ENCODE measurements around the gene FAM169A.
"Not testable (repeated sequence)": the region's sequence is repeated elsewhere in the genome, so short reads cannot be mapped to it uniquely, and the experiment has no call there.

FAM169A gene

GRCh38 chr5:74864823-74865222 is 1.4 kb downstream of the FAM169A start:
- no peak overlapping the region for H3K4me3 ChIP-seq (ENCODE audit: control insufficient read depth, low read depth, low read length)
- TF ChIP-seq, protein P1, sequence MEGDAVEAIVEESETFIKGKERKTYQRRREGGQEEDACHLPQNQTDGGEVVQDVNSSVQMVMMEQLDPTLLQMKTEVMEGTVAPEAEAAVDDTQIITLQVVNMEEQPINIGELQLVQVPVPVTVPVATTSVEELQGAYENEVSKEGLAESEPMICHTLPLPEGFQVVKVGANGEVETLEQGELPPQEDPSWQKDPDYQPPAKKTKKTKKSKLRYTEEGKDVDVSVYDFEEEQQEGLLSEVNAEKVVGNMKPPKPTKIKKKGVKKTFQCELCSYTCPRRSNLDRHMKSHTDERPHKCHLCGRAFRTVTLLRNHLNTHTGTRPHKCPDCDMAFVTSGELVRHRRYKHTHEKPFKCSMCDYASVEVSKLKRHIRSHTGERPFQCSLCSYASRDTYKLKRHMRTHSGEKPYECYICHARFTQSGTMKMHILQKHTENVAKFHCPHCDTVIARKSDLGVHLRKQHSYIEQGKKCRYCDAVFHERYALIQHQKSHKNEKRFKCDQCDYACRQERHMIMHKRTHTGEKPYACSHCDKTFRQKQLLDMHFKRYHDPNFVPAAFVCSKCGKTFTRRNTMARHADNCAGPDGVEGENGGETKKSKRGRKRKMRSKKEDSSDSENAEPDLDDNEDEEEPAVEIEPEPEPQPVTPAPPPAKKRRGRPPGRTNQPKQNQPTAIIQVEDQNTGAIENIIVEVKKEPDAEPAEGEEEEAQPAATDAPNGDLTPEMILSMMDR (IDR thresholded peaks at IDR 0.05; ENCODE audit: control insufficient read depth, insufficient read depth, low read depth, low read length, missing control alignments): no peak
- no peak for DNase-seq (ENCODE audit: low read depth)

DNA sequence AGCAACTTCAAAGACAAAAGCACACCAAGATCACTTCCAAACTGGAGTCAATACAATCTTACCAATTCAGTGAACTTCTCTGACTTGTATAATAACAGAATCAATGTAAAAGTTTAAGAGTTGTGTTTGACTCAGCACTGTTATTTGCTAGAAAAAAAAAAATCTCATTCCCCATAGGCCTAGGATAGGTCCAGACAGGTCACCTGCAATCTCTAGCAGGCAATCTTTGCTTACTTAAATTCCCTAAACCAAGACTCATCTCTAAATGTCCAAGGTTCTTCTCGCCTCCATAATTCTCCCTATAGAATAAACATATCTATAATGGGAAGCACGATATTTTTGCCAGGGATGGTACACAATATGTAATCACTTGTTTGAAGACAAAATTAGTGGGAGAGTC is 2.5 kb downstream of the FAM169A start:
- H3K4me3 ChIP-seq (ENCODE audit: control insufficient read depth, low read depth, low read length): no peak overlapping the region
- TF ChIP-seq, protein P1 (IDR thresholded peaks at IDR 0.05; ENCODE audit: control insufficient read depth, insufficient read depth, low read depth, low read length, missing control alignments): no peak
- DNase-seq (ENCODE audit: low read depth): no peak

GRCh38 chr5:74862221-74862620 is 4.0 kb downstream of the FAM169A start:
- no peak overlapping the region for H3K4me3 ChIP-seq (ENCODE audit: control insufficient read depth, low read depth, low read length)
- TF ChIP-seq, protein P1 (IDR thresholded peaks at IDR 0.05; ENCODE audit: control insufficient read depth, insufficient read depth, low read depth, low read length, missing control alignments): no peak
- no peak for DNase-seq (ENCODE audit: low read depth)

- not testable (repeated sequence) for DNase-seq (ENCODE audit: low read depth); H3K4me3 ChIP-seq (ENCODE audit: control insufficient read depth, low read depth, low read length)
Measured at GRCh38 chr5:74856975-74857374, 9.2 kb downstream of the FAM169A start.

DNA sequence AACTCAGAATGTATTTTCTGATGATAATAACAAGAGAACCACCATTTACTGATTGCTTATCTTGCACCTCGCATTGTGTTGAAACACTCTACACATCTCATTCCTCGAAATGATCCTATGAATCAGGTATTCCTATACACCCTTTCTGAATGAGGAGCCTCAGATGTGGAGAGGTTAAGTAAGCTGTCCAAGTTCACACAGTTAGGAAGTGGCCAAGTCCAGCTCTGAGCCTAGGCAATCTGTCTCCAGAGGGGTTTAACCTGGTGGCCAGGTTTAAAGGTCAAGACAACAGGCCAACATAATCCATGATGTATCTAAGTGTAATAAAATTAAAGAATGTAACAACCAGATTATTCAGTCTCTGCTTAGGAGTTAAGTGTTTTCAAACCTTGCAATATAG is 12.9 kb downstream of the FAM169A start:
- TF ChIP-seq, protein P1 (IDR thresholded peaks at IDR 0.05; ENCODE audit: control insufficient read depth, insufficient read depth, low read depth, low read length, missing control alignments): no peak
- no peak for DNase-seq (ENCODE audit: low read depth)
- no peak overlapping the region for H3K4me3 ChIP-seq (ENCODE audit: control insufficient read depth, low read depth, low read length)

- TF ChIP-seq, protein P1 (IDR thresholded peaks at IDR 0.05; ENCODE audit: control insufficient read depth, insufficient read depth, low read depth, low read length, missing control alignments): no peak
- peak; percentile 18 for DNase-seq (ENCODE audit: low read depth)
- no peak overlapping the region for H3K4me3 ChIP-seq (ENCODE audit: control insufficient read depth, low read depth, low read length)
Measured at GRCh38 chr5:74851684-74852353, 14.4 kb downstream of the FAM169A start.

- TF ChIP-seq, protein P1 (IDR thresholded peaks at IDR 0.05; ENCODE audit: control insufficient read depth, insufficient read depth, low read depth, low read length, missing control alignments): no peak
- H3K4me3 ChIP-seq (ENCODE audit: control insufficient read depth, low read depth, low read length): no peak overlapping the region
- DNase-seq (ENCODE audit: low read depth): no peak
Measured at GRCh38 chr5:74850789-74851425, 15.3 kb downstream of the FAM169A start.
